HEK293 (cell line): ENCODE results near the gene VPS18.

Experiments used
- FEZF1 ChIP-seq: fragments of 450-650 bp; formaldehyde crosslinking; IDR thresholded peaks from 2 replicates; pipeline ENCODE4 v1.5.1; 2016; ENCODE audit warnings: missing biosample characterization, missing genetic modification characterization
- GLI4 ChIP-seq: fragments of 450-650 bp; formaldehyde crosslinking; IDR thresholded peaks from 2 replicates; pipeline ENCODE4 v1.5.1; 2016; ENCODE audit warnings: missing biosample characterization, missing genetic modification characterization
- GLIS2 ChIP-seq: fragments of 450-650 bp; formaldehyde crosslinking; IDR thresholded peaks from 2 replicates; pipeline ENCODE4 v1.5.1; 2016; ENCODE audit warnings: missing biosample characterization, missing genetic modification characterization
- SCRT1 ChIP-seq: fragments of 450-650 bp; formaldehyde crosslinking; IDR thresholded peaks from 2 replicates; pipeline ENCODE4 v1.5.1; 2016; ENCODE audit warnings: missing biosample characterization, missing genetic modification characterization, borderline replicate concordance
- SETDB1 ChIP-seq: IDR thresholded peaks from one replicate; pipeline ENCODE4 v1.6.1; 2017; ENCODE audit warnings: mild to moderate bottlenecking, low read length, moderate library complexity, mixed read lengths; ENCODE audit not compliant: insufficient read length
- SP3 ChIP-seq: fragments of 450-650 bp; formaldehyde crosslinking; IDR thresholded peaks from 2 replicates; pipeline ENCODE4 v1.5.1; 2016; ENCODE audit warnings: missing biosample characterization, missing genetic modification characterization
- TCF7L2 ChIP-seq: IDR thresholded peaks from 2 replicates; pipeline ENCODE4 v1.6.1; 2011; ENCODE audit warnings: low read depth, mild to moderate bottlenecking, inconsistent platforms, low read length, moderate library complexity, borderline replicate concordance
- TRIM28 ChIP-seq: IDR thresholded peaks from 2 replicates; pipeline ENCODE4 v1.6.1; 2011; ENCODE audit warnings: low read length, control low read depth, borderline replicate concordance
- ZBTB17 ChIP-seq: fragments of 450-650 bp; formaldehyde crosslinking; IDR thresholded peaks from 2 replicates; pipeline ENCODE4 v1.5.1; 2016; ENCODE audit warnings: missing biosample characterization, missing genetic modification characterization
- ZBTB21 ChIP-seq: fragments of 450-650 bp; formaldehyde crosslinking; IDR thresholded peaks from 2 replicates; pipeline ENCODE4 v1.5.1; 2017; ENCODE audit warnings: missing biosample characterization, missing genetic modification characterization
- ZFP3 ChIP-seq: fragments of 450-650 bp; formaldehyde crosslinking; IDR thresholded peaks from 2 replicates; pipeline ENCODE4 v1.5.1; 2016; ENCODE audit warnings: low read depth, missing biosample characterization, missing genetic modification characterization
- ZNF10 ChIP-seq: fragments of 450-650 bp; formaldehyde crosslinking; IDR thresholded peaks from 2 replicates; pipeline ENCODE4 v1.5.1; 2017; ENCODE audit warnings: missing biosample characterization, missing genetic modification characterization
- ZNF114 ChIP-seq: fragments of 450-650 bp; formaldehyde crosslinking; IDR thresholded peaks from 2 replicates; pipeline ENCODE4 v1.5.0; 2017; ENCODE audit warnings: missing biosample characterization, missing genetic modification characterization
- ZNF138 ChIP-seq: fragments of 450-650 bp; formaldehyde crosslinking; IDR thresholded peaks from 2 replicates; pipeline ENCODE4 v1.5.1; 2016; ENCODE audit warnings: missing biosample characterization, missing genetic modification characterization, borderline replicate concordance
- ZNF155 ChIP-seq: fragments of 450-650 bp; formaldehyde crosslinking; IDR thresholded peaks from 2 replicates; pipeline ENCODE4 v1.5.1; 2016; ENCODE audit warnings: missing biosample characterization, missing genetic modification characterization
- ZNF184 ChIP-seq: fragments of 450-650 bp; IDR thresholded peaks from 2 replicates; pipeline ENCODE4 v1.5.1; 2018; ENCODE audit warnings: missing biosample characterization, mild to moderate bottlenecking, missing genetic modification characterization
- ZNF398 ChIP-seq: fragments of 450-650 bp; formaldehyde crosslinking; IDR thresholded peaks from 2 replicates; pipeline ENCODE4 v1.5.1; 2017; ENCODE audit warnings: missing biosample characterization, missing genetic modification characterization
- ZNF48 ChIP-seq: fragments of 450-650 bp; formaldehyde crosslinking; IDR thresholded peaks from 2 replicates; pipeline ENCODE4 v1.5.1; 2016; ENCODE audit warnings: missing biosample characterization, missing genetic modification characterization
- ZNF514 ChIP-seq: fragments of 450-650 bp; formaldehyde crosslinking; IDR thresholded peaks from 2 replicates; pipeline ENCODE4 v1.5.1; 2016; ENCODE audit warnings: missing biosample characterization, missing genetic modification characterization
- ZNF549 ChIP-seq: fragments of 450-650 bp; IDR thresholded peaks from 2 replicates; pipeline ENCODE4 v1.5.1; 2018; ENCODE audit warnings: missing biosample characterization, missing genetic modification characterization, mild to moderate bottlenecking, inconsistent platforms, moderate library complexity
- ZNF580 ChIP-seq: fragments of 450-650 bp; formaldehyde crosslinking; IDR thresholded peaks from 2 replicates; pipeline ENCODE4 v1.5.1; 2016; ENCODE audit warnings: missing biosample characterization, missing genetic modification characterization
- ZNF623 ChIP-seq: fragments of 450-650 bp; formaldehyde crosslinking; IDR thresholded peaks from 2 replicates; pipeline ENCODE4 v1.5.1; 2016; ENCODE audit warnings: missing biosample characterization, missing genetic modification characterization
- ZNF626 ChIP-seq: fragments of 450-650 bp; sonication (Bioruptor Pico); formaldehyde crosslinking; IDR thresholded peaks from 2 replicates; pipeline ENCODE4 v1.5.1; 2018; ENCODE audit warnings: missing biosample characterization, missing genetic modification characterization, inconsistent platforms
- ZNF707 ChIP-seq: fragments of 450-650 bp; formaldehyde crosslinking; IDR thresholded peaks from 2 replicates; pipeline ENCODE4 v1.5.1; 2016; ENCODE audit warnings: missing biosample characterization, missing genetic modification characterization
- ZNF76 ChIP-seq: fragments of 450-650 bp; formaldehyde crosslinking; IDR thresholded peaks from 2 replicates; pipeline ENCODE4; 2016; ENCODE audit warnings: low read depth, missing biosample characterization, missing genetic modification characterization, borderline replicate concordance
- ZNF776 ChIP-seq: fragments of 450-650 bp; formaldehyde crosslinking; IDR thresholded peaks from 2 replicates; pipeline ENCODE4 v1.5.0; 2017; ENCODE audit warnings: missing biosample characterization, missing genetic modification characterization, borderline replicate concordance
- ZNF830 ChIP-seq: fragments of 450-650 bp; IDR thresholded peaks from 2 replicates; pipeline ENCODE4 v1.5.0; 2018; ENCODE audit warnings: missing biosample characterization, missing genetic modification characterization, low read depth, mild to moderate bottlenecking, moderate library complexity
- ZSCAN23 ChIP-seq: fragments of 450-650 bp; formaldehyde crosslinking; IDR thresholded peaks from 2 replicates; pipeline ENCODE4 v1.5.1; 2016; ENCODE audit warnings: missing biosample characterization, missing genetic modification characterization
- TF ChIP-seq, protein P1 (sequence below): fragments of 450-650 bp; formaldehyde crosslinking; IDR thresholded peaks from 2 replicates; pipeline ENCODE4 v1.5.1; 2016; ENCODE audit warnings: missing biosample characterization, missing genetic modification characterization
- TF ChIP-seq, protein P2 (sequence below): fragments of 450-650 bp; formaldehyde crosslinking; IDR thresholded peaks from 2 replicates; pipeline ENCODE4 v1.5.1; 2016; ENCODE audit warnings: missing biosample characterization, missing genetic modification characterization
- TF ChIP-seq, protein P3 (sequence below): fragments of 450-650 bp; formaldehyde crosslinking; IDR thresholded peaks from 2 replicates; pipeline ENCODE4 v1.5.1; 2016; ENCODE audit warnings: missing biosample characterization, missing genetic modification characterization
- TF ChIP-seq, protein P4 (sequence below): fragments of 450-650 bp; formaldehyde crosslinking; IDR thresholded peaks from 2 replicates; pipeline ENCODE4 v1.5.1; 2016; ENCODE audit warnings: missing biosample characterization, missing genetic modification characterization

VPS18 gene

GRCh38 chr15:40930430-40931299 is 36.4 kb downstream of the VPS18 start (continued):
- TF ChIP-seq, protein P1, sequence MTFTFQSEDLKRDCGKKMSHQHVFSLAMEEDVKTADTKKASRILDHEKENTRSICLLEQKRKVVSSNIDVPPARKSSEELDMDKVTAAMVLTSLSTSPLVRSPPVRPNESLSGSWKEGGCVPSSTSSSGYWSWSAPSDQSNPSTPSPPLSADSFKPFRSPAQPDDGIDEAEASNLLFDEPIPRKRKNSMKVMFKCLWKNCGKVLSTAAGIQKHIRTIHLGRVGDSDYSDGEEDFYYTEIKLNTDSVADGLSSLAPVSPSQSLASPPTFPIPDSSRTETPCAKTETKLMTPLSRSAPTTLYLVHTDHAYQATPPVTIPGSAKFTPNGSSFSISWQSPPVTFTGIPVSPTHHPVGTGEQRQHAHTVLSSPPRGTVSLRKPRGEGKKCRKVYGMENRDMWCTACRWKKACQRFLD (tag by site-specific recombination), result no peak
- TF ChIP-seq ZNF184, result no peak
- TF ChIP-seq GLI4 (tag by site-specific recombination), result no peak
- TF ChIP-seq ZNF114 (tag by site-specific recombination), result no peak
- no peak for TF ChIP-seq TCF7L2
- no peak for TF ChIP-seq ZNF138 (tag by site-specific recombination)
- no peak for TF ChIP-seq ZFP3 (tag by site-specific recombination)
- no peak for TF ChIP-seq FEZF1 (tag by site-specific recombination)
- no peak for TF ChIP-seq ZBTB21 (tag by site-specific recombination)
- TF ChIP-seq ZSCAN23 (tag by site-specific recombination), result no peak
- TF ChIP-seq ZNF398 (tag by site-specific recombination), result peak; percentile 68
- no peak for TF ChIP-seq ZNF623
- TF ChIP-seq, protein P2, sequence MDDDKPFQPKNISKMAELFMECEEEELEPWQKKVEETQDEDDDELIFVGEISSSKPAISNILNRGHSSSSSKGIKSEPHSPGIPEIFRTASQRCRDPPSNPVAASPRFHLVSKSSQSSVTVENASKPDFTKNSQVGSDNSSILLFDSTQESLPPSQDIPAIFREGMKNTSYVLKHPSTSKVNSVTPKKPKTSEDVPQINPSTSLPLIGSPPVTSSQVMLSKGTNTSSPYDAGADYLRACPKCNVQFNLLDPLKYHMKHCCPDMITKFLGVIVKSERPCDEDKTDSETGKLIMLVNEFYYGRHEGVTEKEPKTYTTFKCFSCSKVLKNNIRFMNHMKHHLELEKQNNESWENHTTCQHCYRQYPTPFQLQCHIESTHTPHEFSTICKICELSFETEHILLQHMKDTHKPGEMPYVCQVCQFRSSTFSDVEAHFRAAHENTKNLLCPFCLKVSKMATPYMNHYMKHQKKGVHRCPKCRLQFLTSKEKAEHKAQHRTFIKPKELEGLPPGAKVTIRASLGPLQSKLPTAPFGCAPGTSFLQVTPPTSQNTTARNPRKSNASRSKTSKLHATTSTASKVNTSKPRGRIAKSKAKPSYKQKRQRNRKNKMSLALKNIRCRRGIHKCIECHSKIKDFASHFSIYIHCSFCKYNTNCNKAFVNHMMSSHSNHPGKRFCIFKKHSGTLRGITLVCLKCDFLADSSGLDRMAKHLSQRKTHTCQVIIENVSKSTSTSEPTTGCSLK (tag by site-specific recombination), result no peak
- no peak for TF ChIP-seq SCRT1
- TF ChIP-seq ZNF707 (tag by site-specific recombination), result no peak
- TF ChIP-seq TRIM28, result no peak
- no peak for TF ChIP-seq ZNF830 (tag by site-specific recombination)
- TF ChIP-seq ZNF776, result no peak
- no peak for TF ChIP-seq ZNF10 (tag by site-specific recombination)
- TF ChIP-seq ZNF514 (tag by site-specific recombination), result no peak
- TF ChIP-seq ZNF580 (tag by site-specific recombination), result no peak
- peak; percentile 85 for TF ChIP-seq ZBTB17
- TF ChIP-seq, protein P3, sequence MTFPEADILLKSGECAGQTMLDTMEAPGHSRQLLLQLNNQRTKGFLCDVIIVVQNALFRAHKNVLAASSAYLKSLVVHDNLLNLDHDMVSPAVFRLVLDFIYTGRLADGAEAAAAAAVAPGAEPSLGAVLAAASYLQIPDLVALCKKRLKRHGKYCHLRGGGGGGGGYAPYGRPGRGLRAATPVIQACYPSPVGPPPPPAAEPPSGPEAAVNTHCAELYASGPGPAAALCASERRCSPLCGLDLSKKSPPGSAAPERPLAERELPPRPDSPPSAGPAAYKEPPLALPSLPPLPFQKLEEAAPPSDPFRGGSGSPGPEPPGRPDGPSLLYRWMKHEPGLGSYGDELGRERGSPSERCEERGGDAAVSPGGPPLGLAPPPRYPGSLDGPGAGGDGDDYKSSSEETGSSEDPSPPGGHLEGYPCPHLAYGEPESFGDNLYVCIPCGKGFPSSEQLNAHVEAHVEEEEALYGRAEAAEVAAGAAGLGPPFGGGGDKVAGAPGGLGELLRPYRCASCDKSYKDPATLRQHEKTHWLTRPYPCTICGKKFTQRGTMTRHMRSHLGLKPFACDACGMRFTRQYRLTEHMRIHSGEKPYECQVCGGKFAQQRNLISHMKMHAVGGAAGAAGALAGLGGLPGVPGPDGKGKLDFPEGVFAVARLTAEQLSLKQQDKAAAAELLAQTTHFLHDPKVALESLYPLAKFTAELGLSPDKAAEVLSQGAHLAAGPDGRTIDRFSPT (tag by site-specific recombination), result no peak
- TF ChIP-seq SP3, result peak; percentile 48
- TF ChIP-seq, protein P4, sequence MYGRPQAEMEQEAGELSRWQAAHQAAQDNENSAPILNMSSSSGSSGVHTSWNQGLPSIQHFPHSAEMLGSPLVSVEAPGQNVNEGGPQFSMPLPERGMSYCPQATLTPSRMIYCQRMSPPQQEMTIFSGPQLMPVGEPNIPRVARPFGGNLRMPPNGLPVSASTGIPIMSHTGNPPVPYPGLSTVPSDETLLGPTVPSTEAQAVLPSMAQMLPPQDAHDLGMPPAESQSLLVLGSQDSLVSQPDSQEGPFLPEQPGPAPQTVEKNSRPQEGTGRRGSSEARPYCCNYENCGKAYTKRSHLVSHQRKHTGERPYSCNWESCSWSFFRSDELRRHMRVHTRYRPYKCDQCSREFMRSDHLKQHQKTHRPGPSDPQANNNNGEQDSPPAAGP (tag by site-specific recombination), result peak; percentile 72
- no peak for TF ChIP-seq ZNF549
- TF ChIP-seq ZNF48 (tag by site-specific recombination), result no peak
- no peak for TF ChIP-seq ZNF155 (tag by site-specific recombination)
- peak; percentile 81 for TF ChIP-seq GLIS2
- TF ChIP-seq ZNF626 (tag by site-specific recombination), result no peak
- peak; percentile 72; the same call in 1 of the 2 replicates for TF ChIP-seq ZNF76 (tag by site-specific recombination)
- TF ChIP-seq SETDB1, result no peak
